Fibroblast of pulmonary artery (primary cell): ENCODE data around the gene HIC1.

Source experiments
- DNase-seq: peaks from one replicate; pipeline ENCODE4 v3.0.0-alpha.2; 2010; ENCODE audit warnings: low read depth
- H3K4me3 ChIP-seq: replicated peaks from 2 replicates; pipeline ENCODE4 v1.5.1; 2011; ENCODE audit warnings: low read depth, mild to moderate bottlenecking, control low read depth, low read length, moderate library complexity
- TF ChIP-seq, protein P1 (sequence below): IDR thresholded peaks from 2 replicates; pipeline ENCODE4 v1.5.1; 2011; ENCODE audit warnings: mild to moderate bottlenecking, control low read depth, low read length, inconsistent platforms; ENCODE audit errors: missing control alignments

Gene HIC1

GRCh38 chr17:2048805-2049204 is 6.1 kb upstream of the HIC1 start:
- TF ChIP-seq, protein P1, sequence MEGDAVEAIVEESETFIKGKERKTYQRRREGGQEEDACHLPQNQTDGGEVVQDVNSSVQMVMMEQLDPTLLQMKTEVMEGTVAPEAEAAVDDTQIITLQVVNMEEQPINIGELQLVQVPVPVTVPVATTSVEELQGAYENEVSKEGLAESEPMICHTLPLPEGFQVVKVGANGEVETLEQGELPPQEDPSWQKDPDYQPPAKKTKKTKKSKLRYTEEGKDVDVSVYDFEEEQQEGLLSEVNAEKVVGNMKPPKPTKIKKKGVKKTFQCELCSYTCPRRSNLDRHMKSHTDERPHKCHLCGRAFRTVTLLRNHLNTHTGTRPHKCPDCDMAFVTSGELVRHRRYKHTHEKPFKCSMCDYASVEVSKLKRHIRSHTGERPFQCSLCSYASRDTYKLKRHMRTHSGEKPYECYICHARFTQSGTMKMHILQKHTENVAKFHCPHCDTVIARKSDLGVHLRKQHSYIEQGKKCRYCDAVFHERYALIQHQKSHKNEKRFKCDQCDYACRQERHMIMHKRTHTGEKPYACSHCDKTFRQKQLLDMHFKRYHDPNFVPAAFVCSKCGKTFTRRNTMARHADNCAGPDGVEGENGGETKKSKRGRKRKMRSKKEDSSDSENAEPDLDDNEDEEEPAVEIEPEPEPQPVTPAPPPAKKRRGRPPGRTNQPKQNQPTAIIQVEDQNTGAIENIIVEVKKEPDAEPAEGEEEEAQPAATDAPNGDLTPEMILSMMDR, result no peak
- peak overlapping the region; percentile 68 for H3K4me3 ChIP-seq
- DNase-seq, result no peak

- peak; percentile 86 for DNase-seq
- peak overlapping the region; percentile 68 for H3K4me3 ChIP-seq
- TF ChIP-seq, protein P1, result no peak
Observed at GRCh38 chr17:2049333-2050299, 5.3 kb upstream of the HIC1 start.

GRCh38 chr17:2050300-2051060 is 4.4 kb upstream of the HIC1 start:
- peak overlapping the region; percentile 36 for H3K4me3 ChIP-seq
- TF ChIP-seq, protein P1, result no peak
- DNase-seq, result peak; percentile 73

DNA sequence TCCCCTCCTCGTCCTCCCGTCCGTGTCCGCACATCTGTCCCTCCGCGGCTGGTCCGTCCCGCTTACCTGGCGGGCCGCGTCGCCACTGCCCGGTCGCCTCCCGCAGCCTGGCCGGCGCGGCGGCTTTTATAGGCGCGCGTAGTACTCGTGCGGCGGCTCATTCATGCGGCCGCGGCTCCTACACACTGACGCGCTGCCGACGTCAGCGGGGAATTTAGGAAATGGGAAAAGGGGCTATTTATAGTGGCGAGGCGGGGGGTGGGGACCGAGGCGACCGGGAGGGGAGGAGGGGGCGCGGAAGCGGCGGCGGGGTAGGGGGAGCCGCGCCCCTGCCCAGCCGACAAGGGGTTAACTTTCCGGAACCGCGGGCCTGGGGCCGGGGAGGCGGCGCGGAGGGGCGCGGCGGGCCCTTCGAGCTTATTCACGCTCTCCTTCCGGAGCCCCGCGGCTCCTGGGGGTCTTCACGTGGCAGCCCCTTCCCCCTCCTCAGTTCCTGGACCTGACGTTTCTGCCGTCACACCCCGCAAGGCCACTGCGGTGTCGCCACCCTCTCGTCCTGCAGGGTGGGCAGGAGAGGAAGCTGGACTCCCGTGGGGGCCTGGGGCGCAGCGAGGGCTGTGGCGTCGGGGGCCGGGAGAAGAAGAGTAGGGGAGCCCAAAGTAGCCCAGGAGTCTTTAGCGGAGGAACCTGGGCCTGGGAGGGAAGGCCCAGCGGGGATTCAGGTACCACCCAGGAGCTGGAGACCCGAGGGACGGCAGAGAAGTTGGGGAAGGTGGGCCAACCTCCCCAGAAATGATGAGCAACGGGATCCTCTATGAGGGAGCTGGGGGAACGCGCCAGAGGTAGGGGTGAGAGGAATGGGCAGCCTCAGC is 3.6 kb upstream of the HIC1 start:
- TF ChIP-seq, protein P1, result no peak
- no peak overlapping the region for H3K4me3 ChIP-seq
- no peak for DNase-seq

- TF ChIP-seq, protein P1, result no peak
- no peak overlapping the region for H3K4me3 ChIP-seq
Observed at GRCh38 chr17:2051933-2052559, 2.9 kb upstream of the HIC1 start.

More at GRCh38 chr17:2051933-2052559, 2.9 kb upstream of the HIC1 start:
- DNase-seq, result no peak
